KMS-11 (cell line): ENCODE measurements around the gene ZNF525.
A peak's percentile ranks its signal among the peaks of the same experiment; 100 is the strongest.
"Not testable (repeated sequence)": the region's sequence is repeated elsewhere in the genome, so short reads cannot be mapped to it uniquely, and the experiment has no call there.

Experiments
- H2AFZ ChIP-seq: fragments of 200-600 bp; sonication (generic); 2 replicates; pipeline ENCODE4 v1.6.1; 2016; ENCODE audit warnings: antibody characterized with exemption, mixed run types, low read depth
- H3K27ac ChIP-seq: fragments of 200-600 bp; sonication (generic); 2 replicates; pipeline ENCODE4 v1.6.1; 2016; ENCODE audit warnings: mild to moderate bottlenecking, mixed run types
- H3K27me3 ChIP-seq: fragments of 200-600 bp; sonication (generic); 2 replicates; pipeline ENCODE4 v1.6.1; 2017; ENCODE audit warnings: mild to moderate bottlenecking, low read depth, mixed run types, moderate library complexity; ENCODE audit not compliant: insufficient read depth
- H3K36me3 ChIP-seq: fragments of 200-600 bp; sonication (generic); 2 replicates; pipeline ENCODE4 v1.6.1; 2017; ENCODE audit warnings: mild to moderate bottlenecking, mixed run types; ENCODE audit not compliant: insufficient read depth
- H3K4me1 ChIP-seq: fragments of 200-600 bp; sonication (generic); 2 replicates; pipeline ENCODE4 v1.6.1; 2016; ENCODE audit warnings: mild to moderate bottlenecking, low read depth, mixed run types; ENCODE audit not compliant: poor library complexity, severe bottlenecking
- H3K4me2 ChIP-seq: fragments of 200-600 bp; sonication (generic); 2 replicates; pipeline ENCODE4 v1.7.0; 2016; ENCODE audit warnings: mild to moderate bottlenecking, mixed run types
- H3K4me3 ChIP-seq: fragments of 200-600 bp; sonication (generic); IDR thresholded peaks from 2 replicates; pipeline ENCODE4 v1.6.1; 2017; ENCODE audit warnings: low read depth, low read length, mixed read lengths; ENCODE audit not compliant: insufficient read depth
- H3K79me2 ChIP-seq: fragments of 200-600 bp; sonication (generic); 2 replicates; pipeline ENCODE4 v1.6.1; 2016; ENCODE audit warnings: low read depth, mixed run types; ENCODE audit not compliant: insufficient read depth
- H3K9ac ChIP-seq: fragments of 200-600 bp; sonication (generic); 2 replicates; pipeline ENCODE4 v1.6.1; 2016; ENCODE audit warnings: mild to moderate bottlenecking, mixed run types
- H4K20me1 ChIP-seq: fragments of 200-600 bp; sonication (generic); 2 replicates; pipeline ENCODE4 v1.6.1; 2016; ENCODE audit warnings: mild to moderate bottlenecking, mixed run types; ENCODE audit not compliant: insufficient read depth
- TF ChIP-seq, protein P1 (sequence below): fragments of 200-600 bp; sonication (generic); conservative IDR thresholded peaks from 2 replicates; pipeline ENCODE4 v1.6.1; 2017; ENCODE audit warnings: low read depth, mild to moderate bottlenecking, antibody characterized with exemption, low read length, moderate library complexity, mixed read lengths

The ZNF525 gene

DNA sequence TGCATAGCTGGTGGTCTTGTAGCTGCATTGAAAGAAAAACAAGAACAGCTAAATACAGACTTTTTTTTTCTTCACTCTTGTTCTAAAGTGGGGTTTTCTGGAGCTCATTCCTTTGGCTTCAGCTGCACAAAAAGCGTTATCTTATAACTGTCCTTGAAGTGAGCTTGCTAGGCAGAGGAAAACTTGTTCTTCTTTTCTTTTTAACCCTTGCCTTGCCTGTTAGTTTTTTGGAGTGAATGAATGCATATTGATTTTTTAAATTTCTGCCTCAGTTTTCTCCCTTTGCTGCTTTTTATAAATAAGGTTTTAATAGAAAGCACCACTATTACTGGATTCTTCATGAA, 31.0 kb downstream of the ZNF525 start:
- Histone ChIP-seq H3K4me3 (no peak overlapping the region), H3K27me3 (no peaks in the 10 kb centered on the region), H3K27ac (no peak overlapping the region), H3K9ac (no peak overlapping the region), H3K36me3 (no peaks in the 10 kb centered on the region), H4K20me1 (no peaks in the 10 kb centered on the region), H2AFZ (no peak overlapping the region), H3K79me2 (no peaks in the 10 kb centered on the region), H3K4me2 (0 out of 2 replicates have a peak overlapping the region, but pooled peaks have one; percentile 88), H3K4me1 (no peaks in the 10 kb centered on the region)
- TF ChIP-seq, protein P1, sequence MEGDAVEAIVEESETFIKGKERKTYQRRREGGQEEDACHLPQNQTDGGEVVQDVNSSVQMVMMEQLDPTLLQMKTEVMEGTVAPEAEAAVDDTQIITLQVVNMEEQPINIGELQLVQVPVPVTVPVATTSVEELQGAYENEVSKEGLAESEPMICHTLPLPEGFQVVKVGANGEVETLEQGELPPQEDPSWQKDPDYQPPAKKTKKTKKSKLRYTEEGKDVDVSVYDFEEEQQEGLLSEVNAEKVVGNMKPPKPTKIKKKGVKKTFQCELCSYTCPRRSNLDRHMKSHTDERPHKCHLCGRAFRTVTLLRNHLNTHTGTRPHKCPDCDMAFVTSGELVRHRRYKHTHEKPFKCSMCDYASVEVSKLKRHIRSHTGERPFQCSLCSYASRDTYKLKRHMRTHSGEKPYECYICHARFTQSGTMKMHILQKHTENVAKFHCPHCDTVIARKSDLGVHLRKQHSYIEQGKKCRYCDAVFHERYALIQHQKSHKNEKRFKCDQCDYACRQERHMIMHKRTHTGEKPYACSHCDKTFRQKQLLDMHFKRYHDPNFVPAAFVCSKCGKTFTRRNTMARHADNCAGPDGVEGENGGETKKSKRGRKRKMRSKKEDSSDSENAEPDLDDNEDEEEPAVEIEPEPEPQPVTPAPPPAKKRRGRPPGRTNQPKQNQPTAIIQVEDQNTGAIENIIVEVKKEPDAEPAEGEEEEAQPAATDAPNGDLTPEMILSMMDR = no peak

DNA sequence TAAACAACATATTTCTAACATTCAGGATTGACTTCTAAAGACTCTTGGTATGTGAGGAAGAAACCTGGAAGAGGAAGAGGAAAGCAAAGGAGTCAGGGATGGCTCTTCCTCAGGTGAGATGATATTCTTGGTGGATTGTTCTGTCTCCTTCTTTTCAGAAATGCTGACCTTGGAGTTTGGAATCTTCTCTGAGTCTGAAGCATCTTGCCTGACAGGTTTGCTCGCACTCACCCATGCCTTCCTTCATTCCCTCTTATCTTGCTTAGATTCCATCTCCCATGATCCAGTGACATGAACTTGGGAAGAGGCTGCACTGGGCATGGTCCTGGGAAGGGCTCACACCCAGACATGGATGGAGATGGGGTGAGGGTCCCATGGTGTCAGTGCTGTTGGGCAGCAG, 32.4 kb downstream of the ZNF525 start:
- not testable (repeated sequence) for H3K4me1 ChIP-seq, H3K27me3 ChIP-seq, H3K4me2 ChIP-seq, H3K27ac ChIP-seq, H3K79me2 ChIP-seq, H3K4me3 ChIP-seq, H2AFZ ChIP-seq, H3K36me3 ChIP-seq, H4K20me1 ChIP-seq, H3K9ac ChIP-seq

DNA sequence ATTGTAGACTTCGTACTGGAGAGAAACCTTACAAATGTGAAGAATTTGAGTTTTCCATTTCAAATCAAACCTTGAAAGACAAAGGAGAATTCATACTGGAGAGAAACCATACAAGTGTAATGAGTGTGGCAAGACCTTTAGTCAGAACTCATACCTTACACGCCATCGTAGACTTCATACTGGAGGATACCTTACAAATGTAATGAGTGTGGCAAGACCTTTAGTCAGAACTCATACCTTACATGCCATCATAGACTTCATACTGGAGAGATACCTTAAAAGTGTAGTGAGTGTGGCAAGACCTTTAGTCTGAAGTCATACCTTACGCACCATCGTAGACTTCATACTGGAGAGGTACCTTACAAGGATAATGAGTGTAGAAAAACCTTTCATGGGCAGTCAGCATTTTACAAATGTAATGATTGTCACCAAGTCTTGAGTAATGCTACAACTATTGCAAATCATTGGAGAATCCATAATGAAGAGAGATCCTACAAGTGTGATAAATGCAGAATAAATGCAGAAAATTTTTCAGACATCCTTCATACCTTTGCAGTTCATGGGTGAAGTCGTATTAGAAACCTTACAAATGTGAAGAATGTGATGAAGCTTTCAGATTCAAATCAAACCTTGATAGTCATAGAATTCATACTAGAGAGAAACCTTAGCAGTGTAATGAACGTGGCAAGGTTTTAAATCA, 44.1 kb downstream of the ZNF525 start:
- peaks cover 10% of the 10 kb centered on the region; the same call in 1 of the 2 replicates for H3K36me3 ChIP-seq
- H3K4me1 ChIP-seq = no peaks in the 10 kb centered on the region
- no peaks in the 10 kb centered on the region for H4K20me1 ChIP-seq
- no peak overlapping the region for H3K4me3 ChIP-seq
- no peaks in the 10 kb centered on the region for H3K79me2 ChIP-seq
- no peak overlapping the region for H3K9ac ChIP-seq
- TF ChIP-seq, protein P1 = no peak
- no peak overlapping the region for H3K4me2 ChIP-seq
- no peak overlapping the region for H2AFZ ChIP-seq
- H3K27ac ChIP-seq = no peak overlapping the region
- H3K27me3 ChIP-seq = no peaks in the 10 kb centered on the region

DNA sequence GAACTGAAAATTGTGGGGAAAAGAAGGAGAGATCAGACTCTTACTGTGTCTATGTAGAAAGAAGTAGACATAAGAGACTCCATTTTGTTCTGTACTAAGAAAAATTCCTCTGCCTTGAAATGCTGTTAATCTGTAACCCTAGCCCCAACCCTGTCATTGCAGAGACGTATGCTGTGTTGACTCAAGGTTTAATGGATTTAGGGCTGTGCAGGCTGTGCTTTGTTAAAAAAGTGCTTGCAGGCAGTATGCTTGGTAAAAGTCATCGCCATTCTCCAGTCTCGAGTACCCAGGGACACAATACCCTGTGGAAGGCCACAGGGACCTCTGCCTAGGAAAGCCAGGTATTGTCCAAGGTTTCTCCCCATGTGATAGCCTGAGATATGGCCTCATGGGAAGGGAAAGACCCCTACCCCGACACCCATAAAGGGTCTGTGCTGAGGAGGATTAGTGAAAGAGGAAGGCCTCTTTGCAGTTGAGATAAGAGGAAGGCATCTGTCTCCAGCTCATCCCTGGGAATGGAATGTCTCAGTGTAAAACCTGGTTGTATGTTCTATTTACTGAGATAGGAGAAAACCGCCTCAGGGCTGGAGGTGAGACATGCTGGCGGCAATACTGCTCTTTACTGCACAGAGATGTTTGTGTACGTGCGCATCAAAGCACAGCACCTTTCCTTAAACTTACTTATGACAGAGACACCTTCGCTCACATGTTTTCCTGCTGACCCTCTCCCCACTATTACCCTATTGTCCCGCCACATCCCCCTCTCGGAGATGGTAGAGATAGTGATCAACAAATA, 55.2 kb downstream of the ZNF525 start:
- not testable (repeated sequence) for H3K79me2 ChIP-seq, H3K27me3 ChIP-seq, H3K4me3 ChIP-seq, H3K4me2 ChIP-seq, H3K27ac ChIP-seq, H4K20me1 ChIP-seq, H3K9ac ChIP-seq, H2AFZ ChIP-seq, H3K36me3 ChIP-seq, H3K4me1 ChIP-seq

DNA sequence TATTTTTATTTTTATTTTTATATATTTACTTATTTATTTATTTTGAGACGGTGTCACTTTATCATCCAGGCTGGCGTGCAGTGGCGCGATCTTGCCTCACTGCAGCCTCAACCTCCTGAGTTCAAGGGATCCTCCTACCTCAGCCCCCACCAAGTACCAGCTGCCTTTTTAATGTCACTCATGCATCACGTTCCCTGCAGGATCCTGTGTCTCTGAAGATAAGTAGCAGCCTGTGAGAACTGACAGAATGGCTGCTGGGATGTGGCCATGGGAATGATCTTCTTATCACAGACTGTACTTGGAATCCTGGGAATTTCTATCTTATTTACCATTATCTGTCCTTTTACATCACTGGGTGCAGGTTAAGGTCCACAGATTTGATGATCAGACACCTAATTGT, 57.0 kb downstream of the ZNF525 start:
- H3K4me1 ChIP-seq = no peaks in the 10 kb centered on the region
- no peak overlapping the region for H3K9ac ChIP-seq
- H3K36me3 ChIP-seq = no peaks in the 10 kb centered on the region
- no peaks in the 10 kb centered on the region for H3K79me2 ChIP-seq
- H2AFZ ChIP-seq = no peak overlapping the region
- no peak overlapping the region for H3K27ac ChIP-seq
- H3K27me3 ChIP-seq = no peaks in the 10 kb centered on the region
- TF ChIP-seq, protein P1 = no peak
- no peak overlapping the region for H3K4me3 ChIP-seq
- H3K4me2 ChIP-seq = no peak overlapping the region
- no peaks in the 10 kb centered on the region for H4K20me1 ChIP-seq

DNA sequence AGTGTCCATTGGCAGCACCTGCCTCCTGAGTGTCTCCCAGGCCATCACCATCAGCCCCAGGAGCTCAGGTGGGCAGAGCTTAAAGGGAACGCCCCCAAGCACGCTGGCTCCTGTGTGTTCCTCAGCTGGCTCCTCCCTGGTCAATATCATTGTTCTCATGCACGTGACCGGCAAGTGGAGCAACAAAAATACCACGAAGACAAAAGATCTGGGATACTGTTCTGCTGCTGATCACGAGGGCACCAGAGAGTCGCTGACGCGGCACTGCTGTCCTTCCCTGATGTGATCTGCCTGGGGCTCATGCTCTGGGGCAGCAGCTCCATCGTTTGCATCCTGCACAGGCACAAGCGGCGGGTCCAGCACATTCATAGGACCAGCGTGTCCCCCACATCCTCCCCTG, 57.6 kb downstream of the ZNF525 start:
- not testable (repeated sequence) for H3K4me2 ChIP-seq, H3K4me3 ChIP-seq

DNA sequence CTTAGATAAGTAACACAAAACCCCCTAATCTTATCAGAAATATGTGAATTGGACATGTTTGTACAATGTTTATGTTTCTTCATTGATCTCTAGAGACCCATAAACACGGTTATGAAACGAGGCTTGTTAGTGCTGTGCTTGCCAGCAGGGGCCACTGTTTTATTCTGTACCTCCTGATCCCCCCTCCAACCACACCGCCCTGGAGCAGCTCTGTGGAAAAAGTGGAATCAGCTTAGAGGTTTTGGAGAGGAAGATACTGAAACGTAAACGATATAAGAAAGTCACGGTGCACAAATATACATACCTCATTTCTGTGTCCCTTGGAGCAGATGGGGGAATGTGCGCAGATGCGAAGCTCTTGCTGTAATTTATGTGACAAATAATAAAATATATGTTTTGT, 58.2 kb downstream of the ZNF525 start:
- H4K20me1 ChIP-seq, H3K4me1 ChIP-seq, H3K27ac ChIP-seq, H2AFZ ChIP-seq, H3K79me2 ChIP-seq, H3K36me3 ChIP-seq, H3K9ac ChIP-seq, H3K4me3 ChIP-seq, H3K27me3 ChIP-seq, H3K4me2 ChIP-seq: not testable (repeated sequence)

More for the DNA sequence above, 57.6 kb downstream of the ZNF525 start:
- not testable (repeated sequence) for H3K27ac ChIP-seq, H3K9ac ChIP-seq, H2AFZ ChIP-seq, H3K79me2 ChIP-seq, H3K36me3 ChIP-seq, H3K27me3 ChIP-seq, H4K20me1 ChIP-seq, H3K4me1 ChIP-seq
